Immature natural killer cell (primary cell): ENCODE results near the gene EYA2. TPM values are rescaled to one million over a fixed set of nuclear protein-coding genes. Genes with fewer than 3 reads are reported as not detected.

Experiments used
- DNase-seq, 3 donors: peaks; one replicate each; pipeline ENCODE4 v3.0.0; 2022; ENCODE audit warnings: mixed read lengths in 1 of 3
- H3K27ac Mint-ChIP-seq, 6 donors: one replicate each; pipeline ENCODE4 v1.8.0; 2020; ENCODE audit warnings: mixed read lengths in 6 of 6, mild to moderate bottlenecking in 5 of 6, inconsistent platforms in 4 of 6, moderate library complexity in 3 of 6
- H3K27me3 Mint-ChIP-seq, 3 donors: one replicate each; pipeline ENCODE4 v1.8.0; 2020 to 2021; ENCODE audit warnings: low read depth in 3 of 3, mild to moderate bottlenecking in 3 of 3, mixed read lengths in 3 of 3, moderate library complexity in 3 of 3, inconsistent platforms in 1 of 3
- H3K36me3 Mint-ChIP-seq, 3 donors: one replicate each; pipeline ENCODE4 v1.8.0; 2020; ENCODE audit warnings: mixed read lengths in 3 of 3, inconsistent platforms in 2 of 3, mild to moderate bottlenecking in 2 of 3
- H3K4me1 Mint-ChIP-seq, 2 donors: one replicate each; pipeline ENCODE4 v1.8.0; 2020; ENCODE audit warnings: inconsistent platforms in 2 of 2, mild to moderate bottlenecking in 2 of 2, mixed read lengths in 2 of 2, moderate library complexity in 1 of 2
- H3K4me3 Mint-ChIP-seq, 5 donors: one replicate each; pipeline ENCODE4 v1.8.0; 2020; ENCODE audit warnings: mild to moderate bottlenecking in 5 of 5, mixed read lengths in 5 of 5, inconsistent platforms in 3 of 5, moderate library complexity in 3 of 5
- H3K9me3 Mint-ChIP-seq, 6 donors: one replicate each; pipeline ENCODE4 v1.8.0; 2020; ENCODE audit warnings: mild to moderate bottlenecking in 6 of 6, mixed read lengths in 6 of 6, inconsistent platforms in 4 of 6, moderate library complexity in 3 of 6
- polyA plus RNA-seq, 3 donors: library from polyadenylated mRNA; unstranded; fragments of 300-500 nt; fragmentation: Illumina TruSeq; gene quantifications; one replicate each; pipeline ENCODE4 v1.2.3, GENCODE V29; 2021

Gene EYA2
- polyA plus RNA-seq, 3 donors from 2014 or later, result not detected

DNA sequence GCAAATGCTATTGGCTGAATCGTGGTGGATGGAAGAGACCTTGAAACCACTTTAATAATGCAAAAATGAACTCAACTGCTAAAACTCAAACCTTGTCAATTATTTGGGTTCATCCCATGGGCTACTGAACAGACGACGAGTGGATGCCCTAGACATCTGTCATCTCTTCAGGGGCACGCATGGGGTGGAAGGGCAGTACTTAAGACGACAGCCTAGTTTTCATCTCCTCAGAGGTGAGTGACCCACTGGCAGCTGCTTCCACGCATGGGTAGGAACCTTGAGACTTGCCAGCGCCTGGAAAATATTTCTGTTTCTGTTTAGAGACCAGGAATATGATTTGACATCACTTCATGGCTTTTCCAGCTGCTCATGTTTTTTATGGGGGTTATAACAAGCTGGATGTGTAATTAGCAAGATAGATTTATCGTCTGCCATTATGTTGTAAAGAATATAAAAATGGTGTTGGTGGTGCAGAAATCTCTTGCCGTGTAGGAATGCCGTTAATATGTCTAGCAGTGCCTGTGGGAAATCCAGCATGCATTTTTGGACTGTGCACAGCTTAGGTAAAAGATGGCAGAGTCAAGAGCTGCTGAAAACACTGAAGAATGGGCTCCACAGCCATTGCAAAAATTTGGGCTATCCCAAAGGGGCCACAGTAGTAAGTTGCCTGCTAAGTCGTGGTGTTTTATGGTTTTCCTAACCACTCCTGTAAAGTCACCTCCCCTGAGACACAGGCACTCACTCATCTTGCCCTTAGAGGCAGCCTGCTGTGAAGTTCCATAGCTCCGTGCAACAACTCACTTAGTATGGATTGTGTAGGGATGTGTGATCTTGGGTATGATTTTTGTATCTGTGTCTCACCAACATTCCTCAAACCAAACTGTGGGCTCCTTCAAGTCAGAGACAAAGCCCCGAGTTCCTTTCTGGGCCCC is 203.3 kb downstream of the EYA2 start:
- no peak overlapping the region for H3K4me3 Mint-ChIP-seq
- DNase-seq, result no peak
- peaks cover 0 to 6% (median 4%) of the 10 kb centered on the region in 3 donors for H3K27me3 Mint-ChIP-seq
- no peaks in the 10 kb centered on the region for H3K4me1 Mint-ChIP-seq
- H3K27ac Mint-ChIP-seq, result no peak overlapping the region
- no peaks in the 10 kb centered on the region for H3K36me3 Mint-ChIP-seq
- peaks cover 0 to 4% (median under 1%) of the 10 kb centered on the region in 6 donors for H3K9me3 Mint-ChIP-seq

DNA sequence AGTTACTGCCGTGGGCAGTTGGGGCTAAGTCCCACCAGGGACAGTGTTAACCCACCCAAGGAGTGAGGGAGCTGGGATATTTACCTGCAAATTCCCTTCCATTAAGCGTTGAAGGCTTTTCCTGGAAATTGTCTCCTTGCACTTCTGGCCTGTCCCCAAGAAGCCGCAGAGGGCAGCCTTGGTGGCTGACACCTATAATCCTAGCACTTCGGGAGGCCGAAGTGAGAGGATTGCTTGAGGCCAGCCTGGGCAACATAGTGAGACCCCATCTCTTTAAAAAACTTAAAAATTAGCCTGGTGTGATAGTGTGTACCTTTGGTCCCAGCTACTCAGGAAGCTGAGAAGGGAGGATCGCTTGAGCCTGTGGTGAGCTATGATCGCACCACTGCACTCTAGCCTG is 204.4 kb downstream of the EYA2 start:
- H3K4me1 Mint-ChIP-seq, result no peaks in the 10 kb centered on the region
- H3K27me3 Mint-ChIP-seq, result no peaks in the 10 kb centered on the region
- H3K36me3 Mint-ChIP-seq, result no peaks in the 10 kb centered on the region
- H3K27ac Mint-ChIP-seq, result no peak overlapping the region
- peaks cover 0 to 5% (median 3%) of the 10 kb centered on the region in 6 donors for H3K9me3 Mint-ChIP-seq
- DNase-seq, result no peak
- H3K4me3 Mint-ChIP-seq, result no peak overlapping the region

DNA sequence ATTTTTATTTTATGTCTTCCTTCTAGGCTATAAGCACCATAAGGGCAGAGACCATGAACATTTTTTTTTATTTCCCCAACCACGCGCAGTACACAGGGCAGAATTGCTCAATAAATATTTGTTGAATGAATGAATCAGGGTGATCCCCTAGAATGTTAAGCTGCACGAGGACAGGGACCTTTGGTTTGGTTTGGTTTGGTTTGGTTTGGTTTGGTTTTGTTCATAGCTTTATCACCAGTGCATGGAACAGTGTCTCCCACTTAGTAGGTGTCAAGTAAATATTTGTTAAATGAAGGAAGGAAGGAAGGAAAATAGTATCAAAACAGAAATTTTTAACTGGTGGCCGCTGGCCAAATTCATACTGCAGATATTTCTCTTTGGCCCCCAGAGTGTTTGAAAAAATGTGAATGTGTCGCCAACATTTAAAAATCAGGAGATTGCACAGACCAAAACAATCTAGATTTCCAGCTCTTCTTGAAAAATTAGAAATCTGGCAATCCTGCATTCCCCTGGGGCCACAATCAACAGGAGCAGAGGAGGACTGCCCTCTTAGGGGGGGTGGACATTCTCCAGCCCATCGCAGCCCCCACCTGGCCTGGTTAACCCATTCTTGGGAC is 205.3 kb downstream of the EYA2 start:
- no peaks in the 10 kb centered on the region for H3K36me3 Mint-ChIP-seq
- no peak overlapping the region for H3K27ac Mint-ChIP-seq
- no peaks in the 10 kb centered on the region for H3K4me1 Mint-ChIP-seq
- H3K4me3 Mint-ChIP-seq, result no peak overlapping the region
- H3K9me3 Mint-ChIP-seq, result peaks cover 0 to 5% (median 3%) of the 10 kb centered on the region in 6 donors
- no peaks in the 10 kb centered on the region for H3K27me3 Mint-ChIP-seq
- DNase-seq, result no peak

DNA sequence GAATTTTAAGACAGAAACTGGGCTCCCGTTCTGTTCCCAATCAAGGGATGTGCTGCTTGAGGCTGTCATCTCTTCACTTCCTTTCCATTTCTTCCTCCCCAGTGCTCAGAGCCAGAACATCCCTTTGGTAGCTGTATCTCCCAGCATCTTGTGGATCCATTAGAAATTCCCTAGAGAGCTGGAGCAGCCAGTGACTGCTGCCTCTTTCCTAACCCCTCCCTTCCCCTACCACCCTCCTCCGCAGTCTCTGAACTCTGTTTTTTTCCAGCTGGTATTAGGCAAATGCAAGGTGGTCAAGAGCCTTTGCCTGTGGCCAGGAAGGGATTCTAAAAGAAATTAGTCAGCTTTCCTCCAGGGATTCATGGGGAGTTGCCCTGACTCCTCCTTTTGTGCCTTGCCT is 208.0 kb downstream of the EYA2 start:
- Mint-ChIP-seq H3K27me3 (peaks cover 0 to 3% (median 0%) of the 10 kb centered on the region in 3 donors), H3K9me3 (peaks cover 0 to 5% (median 0%) of the 10 kb centered on the region in 6 donors), H3K4me1 (no peaks in the 10 kb centered on the region), H3K4me3 (no peak overlapping the region), H3K36me3 (no peaks in the 10 kb centered on the region), H3K27ac (no peak overlapping the region)
- no peak for DNase-seq

DNA sequence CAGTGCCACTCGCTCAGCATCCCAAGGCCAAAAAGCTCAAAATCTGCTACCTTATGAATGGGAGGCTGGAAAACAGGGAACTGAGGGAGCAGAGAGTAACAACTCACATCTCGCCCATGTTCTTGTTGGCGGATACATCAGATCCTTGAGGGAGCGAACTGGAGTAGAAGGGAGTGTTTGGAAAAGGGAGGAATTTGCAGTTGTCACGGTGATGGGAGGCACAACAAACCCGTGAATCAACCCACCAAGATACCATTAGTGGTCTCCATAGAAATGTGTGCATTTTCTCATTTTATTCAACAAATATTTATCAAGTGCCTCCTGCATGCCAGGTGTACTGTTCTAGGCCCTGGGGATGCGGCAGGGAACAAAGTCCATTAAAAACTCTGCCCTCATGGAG is 212.1 kb downstream of the EYA2 start:
- Mint-ChIP-seq H3K27me3 (peaks cover 2 to 3% (median 2%) of the 10 kb centered on the region in 3 donors), H3K9me3 (peaks cover 0 to 5% (median 2%) of the 10 kb centered on the region in 6 donors), H3K27ac (no peak overlapping the region), H3K4me1 (no peaks in the 10 kb centered on the region), H3K4me3 (no peak overlapping the region), H3K36me3 (no peaks in the 10 kb centered on the region)
- DNase-seq, result no peak

DNA sequence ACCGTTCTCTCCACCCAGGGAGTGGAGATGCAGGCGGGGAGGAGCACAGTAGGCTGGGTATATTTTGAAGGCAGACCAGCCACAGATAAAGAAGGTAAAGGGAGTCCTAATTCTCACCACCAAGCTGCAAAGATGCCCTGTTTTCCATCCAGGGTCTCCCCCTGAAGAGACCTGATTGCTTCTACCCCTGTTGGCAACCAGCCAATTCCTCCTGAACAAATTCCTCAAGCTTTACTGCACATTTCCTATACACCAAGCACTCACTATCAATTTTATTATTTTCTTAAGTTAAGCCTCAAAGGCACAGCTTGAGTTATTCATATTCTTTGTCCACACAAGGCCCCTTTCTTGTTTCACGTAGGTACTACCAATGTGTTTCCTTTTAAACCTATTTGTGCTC is 214.4 kb downstream of the EYA2 start:
- peaks cover 0 to 4% (median 0%) of the 10 kb centered on the region in 6 donors for H3K9me3 Mint-ChIP-seq
- H3K4me1 Mint-ChIP-seq, result no peaks in the 10 kb centered on the region
- H3K4me3 Mint-ChIP-seq, result no peak overlapping the region
- DNase-seq, result no peak
- H3K36me3 Mint-ChIP-seq, result no peaks in the 10 kb centered on the region
- H3K27me3 Mint-ChIP-seq, result peaks cover 2 to 5% (median 5%) of the 10 kb centered on the region in 3 donors
- H3K27ac Mint-ChIP-seq, result no peak overlapping the region

DNA sequence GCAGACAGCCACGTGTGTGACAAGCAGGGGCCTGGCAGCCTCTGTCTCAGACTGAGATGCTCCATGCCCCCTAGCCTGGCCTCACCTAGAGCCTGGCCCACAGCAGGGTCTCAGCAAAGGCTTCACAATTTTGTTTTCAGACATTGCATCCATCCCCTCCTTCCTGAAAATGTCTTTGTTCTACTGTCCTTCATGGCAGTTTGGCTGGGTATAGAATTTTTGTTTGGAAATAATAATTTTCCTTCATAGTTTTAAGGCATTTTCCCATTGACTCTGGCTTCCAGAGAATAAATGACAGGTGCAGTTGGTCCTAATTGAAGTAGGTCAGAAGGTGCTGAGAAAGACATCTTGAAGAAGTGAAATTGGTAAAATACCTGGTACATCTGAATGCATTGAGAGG is 216.2 kb downstream of the EYA2 start:
- DNase-seq, result no peak
- peaks cover 0 to 4% (median 0%) of the 10 kb centered on the region in 6 donors for H3K9me3 Mint-ChIP-seq
- H3K4me1 Mint-ChIP-seq, result no peaks in the 10 kb centered on the region
- no peak overlapping the region for H3K27ac Mint-ChIP-seq
- no peak overlapping the region for H3K4me3 Mint-ChIP-seq
- peaks cover 2 to 7% (median 5%) of the 10 kb centered on the region in 3 donors for H3K27me3 Mint-ChIP-seq
- H3K36me3 Mint-ChIP-seq, result no peaks in the 10 kb centered on the region

DNA sequence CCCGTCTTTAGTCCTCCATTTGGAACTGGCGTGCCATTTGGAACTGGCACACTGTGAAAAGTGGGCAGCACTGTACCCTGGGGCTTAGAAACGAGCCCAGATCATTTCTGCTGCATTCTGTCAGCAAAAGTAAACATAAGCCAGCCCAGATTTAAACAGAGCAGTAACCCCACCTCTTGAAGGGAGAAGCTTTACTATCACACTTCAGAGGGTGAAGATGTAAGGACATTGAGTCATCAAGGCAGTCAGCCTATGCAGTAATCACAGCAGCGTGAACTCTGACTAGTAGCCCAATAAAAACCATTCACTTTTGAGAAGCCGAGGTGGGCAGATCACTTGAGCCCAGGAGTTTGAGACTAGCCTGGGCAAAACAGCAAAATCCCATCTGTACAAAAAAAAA is 216.9 kb downstream of the EYA2 start:
- H3K27ac Mint-ChIP-seq, result no peak overlapping the region

DNA sequence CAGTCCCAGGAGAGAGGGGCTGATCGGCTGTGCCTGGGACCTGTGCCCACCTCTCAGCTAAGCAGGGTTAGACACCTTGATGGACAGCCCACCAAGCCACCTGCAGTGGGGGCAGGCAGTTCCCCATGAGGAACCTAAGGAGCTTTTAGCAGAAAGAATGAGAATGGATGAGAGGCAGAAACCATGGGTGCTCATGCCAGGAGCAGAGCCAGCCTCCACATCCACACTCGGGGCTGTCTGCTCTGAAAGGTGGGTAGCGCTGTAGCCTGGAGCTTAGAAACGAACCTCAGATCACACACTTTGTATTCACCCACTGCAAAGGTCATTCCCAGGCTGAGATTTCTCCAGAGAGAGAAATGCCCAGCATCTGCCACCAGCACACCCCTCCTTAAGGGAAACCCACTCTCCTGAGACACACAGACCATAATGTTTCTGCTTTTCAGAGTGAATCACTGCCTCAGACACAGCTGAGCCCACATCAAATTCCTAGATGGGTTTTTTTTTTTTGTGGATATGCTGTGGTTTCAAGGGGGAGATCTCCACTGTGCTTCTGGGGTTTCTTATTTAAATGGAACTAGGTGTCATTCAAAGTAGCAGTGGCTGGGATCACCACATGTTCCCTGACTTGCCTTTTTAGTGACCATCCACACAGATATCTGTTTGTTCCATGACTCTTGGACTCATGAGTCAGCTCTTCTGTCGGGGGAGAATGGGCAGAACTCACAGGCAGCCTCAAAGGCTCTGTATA is 218.9 kb downstream of the EYA2 start:
- Mint-ChIP-seq H3K4me1 (no peaks in the 10 kb centered on the region), H3K27me3 (peaks cover 2 to 8% (median 3%) of the 10 kb centered on the region in 3 donors), H3K4me3 (no peak overlapping the region), H3K27ac (no peak overlapping the region), H3K9me3 (peaks cover 0 to 3% (median 0%) of the 10 kb centered on the region in 6 donors), H3K36me3 (no peaks in the 10 kb centered on the region)
- no peak for DNase-seq

More for the DNA sequence above, 216.9 kb downstream of the EYA2 start:
- H3K27me3 Mint-ChIP-seq, result peaks cover 3 to 7% (median 3%) of the 10 kb centered on the region in 3 donors
- H3K4me3 Mint-ChIP-seq, result no peak overlapping the region
- no peak for DNase-seq
- peaks cover 0 to 4% (median 0%) of the 10 kb centered on the region in 6 donors for H3K9me3 Mint-ChIP-seq
- H3K4me1 Mint-ChIP-seq, result no peaks in the 10 kb centered on the region
- no peaks in the 10 kb centered on the region for H3K36me3 Mint-ChIP-seq

DNA sequence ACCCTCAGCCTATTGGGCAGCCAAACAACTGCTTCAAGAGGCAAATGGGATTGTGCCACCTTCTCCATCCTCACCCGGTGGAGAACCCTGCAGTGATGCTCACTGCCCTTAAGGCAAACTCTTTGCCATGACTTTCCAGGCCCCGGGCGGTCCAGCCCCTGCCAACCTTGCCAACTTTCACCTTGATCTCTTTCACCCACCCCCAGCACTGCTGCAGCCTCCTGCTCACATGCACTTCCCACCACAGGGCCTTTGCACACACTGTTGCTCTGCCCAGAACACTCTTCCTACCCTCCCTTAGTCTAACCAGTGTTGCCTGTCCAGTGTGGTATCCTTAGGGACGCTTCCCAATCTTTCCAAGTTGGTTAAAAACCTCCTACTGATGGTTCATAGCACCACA is 221.1 kb downstream of the EYA2 start:
- DNase-seq, result no peak
- Mint-ChIP-seq H3K4me3 (no peak overlapping the region), H3K4me1 (no peaks in the 10 kb centered on the region), H3K9me3 (peaks cover 0 to 3% (median 0%) of the 10 kb centered on the region in 6 donors), H3K36me3 (no peaks in the 10 kb centered on the region), H3K27ac (no peak overlapping the region), H3K27me3 (peaks cover 1 to 8% (median 3%) of the 10 kb centered on the region in 3 donors)

DNA sequence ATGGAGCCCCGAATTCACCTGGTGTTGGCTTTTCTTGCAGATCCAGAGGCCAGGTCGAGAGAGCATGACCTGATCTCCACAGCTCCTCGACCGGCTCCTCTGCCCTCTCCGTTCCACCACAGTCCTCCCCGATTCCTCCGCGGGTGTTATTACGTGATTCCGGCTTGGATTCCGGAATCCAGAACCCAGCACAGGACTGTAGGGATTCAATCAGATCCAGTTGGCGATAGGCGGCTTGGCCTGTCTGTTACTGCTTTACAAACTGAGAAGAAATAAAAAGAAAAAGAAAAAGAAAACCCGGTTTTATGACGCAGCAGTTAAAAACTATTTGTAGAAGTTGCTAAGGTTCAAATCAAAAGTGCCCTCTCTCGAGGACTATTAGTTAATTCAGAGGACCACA is 222.7 kb downstream of the EYA2 start:
- H3K36me3 Mint-ChIP-seq, result no peaks in the 10 kb centered on the region
- no peak for DNase-seq
- peaks cover 1 to 8% (median 3%) of the 10 kb centered on the region in 3 donors for H3K27me3 Mint-ChIP-seq
- H3K4me1 Mint-ChIP-seq, result no peaks in the 10 kb centered on the region
- H3K27ac Mint-ChIP-seq, result no peak overlapping the region
- peaks cover 0 to 2% (median 0%) of the 10 kb centered on the region in 6 donors for H3K9me3 Mint-ChIP-seq
- no peak overlapping the region for H3K4me3 Mint-ChIP-seq

DNA sequence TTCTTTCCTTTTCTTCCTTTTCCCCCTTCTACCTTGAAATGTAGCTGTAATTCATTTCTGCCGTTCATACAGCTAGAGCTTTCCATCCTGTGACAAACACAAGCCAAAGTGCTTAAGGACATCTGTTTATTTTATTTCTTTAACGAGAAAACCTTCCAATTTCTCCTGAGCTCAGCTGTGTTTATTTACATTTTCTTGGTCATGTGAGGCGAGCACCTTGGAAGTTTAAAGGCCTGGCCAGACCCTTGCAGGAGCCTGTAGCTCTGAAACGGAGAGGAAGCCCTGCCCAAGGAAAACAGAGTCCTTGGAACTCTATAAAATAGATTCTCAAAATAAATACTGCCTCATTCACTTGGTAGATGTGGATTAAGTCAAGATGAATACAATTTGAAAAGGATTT is 223.1 kb downstream of the EYA2 start:
- H3K27me3 Mint-ChIP-seq, result peaks cover 1 to 8% (median 3%) of the 10 kb centered on the region in 3 donors
- peaks cover 0 to 2% (median 0%) of the 10 kb centered on the region in 6 donors for H3K9me3 Mint-ChIP-seq
- no peaks in the 10 kb centered on the region for H3K4me1 Mint-ChIP-seq
- H3K36me3 Mint-ChIP-seq, result no peaks in the 10 kb centered on the region
- H3K4me3 Mint-ChIP-seq, result no peak overlapping the region
- no peak for DNase-seq
- no peak overlapping the region for H3K27ac Mint-ChIP-seq

DNA sequence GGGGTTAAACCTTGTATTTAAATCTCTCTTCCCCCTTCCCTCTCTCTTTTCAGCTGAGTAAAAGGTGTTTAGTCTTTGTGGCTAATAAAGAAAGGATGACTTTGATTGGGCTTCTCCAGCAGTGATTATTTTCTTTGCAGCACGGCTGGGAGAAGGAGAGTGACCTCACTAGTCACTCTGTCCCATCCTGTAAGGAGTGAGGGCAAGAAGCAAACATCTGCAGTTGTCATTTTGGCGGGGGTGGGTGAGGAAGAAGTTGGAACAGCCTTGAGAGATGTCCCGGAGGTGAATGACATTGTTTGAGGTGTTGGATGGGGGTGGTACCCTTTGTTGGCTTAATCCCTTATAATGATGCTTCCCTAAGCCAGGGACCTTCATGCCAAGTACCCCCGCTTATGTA is 223.6 kb downstream of the EYA2 start:
- H3K27ac Mint-ChIP-seq, result no peak overlapping the region
- H3K36me3 Mint-ChIP-seq, result no peaks in the 10 kb centered on the region
- no peak for DNase-seq
- H3K4me1 Mint-ChIP-seq, result no peaks in the 10 kb centered on the region
- peaks cover 1 to 8% (median 3%) of the 10 kb centered on the region in 3 donors for H3K27me3 Mint-ChIP-seq
- peaks cover 0 to 2% (median 0%) of the 10 kb centered on the region in 6 donors for H3K9me3 Mint-ChIP-seq
- H3K4me3 Mint-ChIP-seq, result no peak overlapping the region

DNA sequence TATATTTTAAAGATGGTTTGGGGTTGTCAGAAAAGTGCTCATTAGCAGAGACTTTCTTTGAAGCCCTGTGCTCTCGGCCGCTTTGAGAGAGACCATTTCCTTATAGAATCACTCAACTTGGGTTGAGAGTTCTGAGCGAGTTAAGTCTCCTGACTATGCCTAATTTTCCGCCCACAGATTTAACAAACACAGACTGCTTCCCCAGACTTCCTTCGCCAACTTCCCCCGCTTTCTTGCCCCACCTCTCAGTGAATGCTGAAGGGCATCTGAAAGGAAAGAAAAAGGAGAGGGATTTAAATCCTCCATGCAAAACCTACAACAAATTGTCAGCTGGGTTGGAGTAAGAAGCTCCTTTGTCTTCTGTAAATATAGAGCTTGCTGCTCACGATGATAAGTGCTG is 224.0 kb downstream of the EYA2 start:
- Mint-ChIP-seq H3K9me3 (peaks cover 0 to 2% (median 0%) of the 10 kb centered on the region in 6 donors), H3K27ac (no peak overlapping the region), H3K4me1 (no peaks in the 10 kb centered on the region), H3K4me3 (no peak overlapping the region), H3K36me3 (no peaks in the 10 kb centered on the region), H3K27me3 (peaks cover 1 to 5% (median 1%) of the 10 kb centered on the region in 3 donors)
- no peak for DNase-seq
